ENCODE results near the gene PFDN1.

PFDN1 gene

DNA sequence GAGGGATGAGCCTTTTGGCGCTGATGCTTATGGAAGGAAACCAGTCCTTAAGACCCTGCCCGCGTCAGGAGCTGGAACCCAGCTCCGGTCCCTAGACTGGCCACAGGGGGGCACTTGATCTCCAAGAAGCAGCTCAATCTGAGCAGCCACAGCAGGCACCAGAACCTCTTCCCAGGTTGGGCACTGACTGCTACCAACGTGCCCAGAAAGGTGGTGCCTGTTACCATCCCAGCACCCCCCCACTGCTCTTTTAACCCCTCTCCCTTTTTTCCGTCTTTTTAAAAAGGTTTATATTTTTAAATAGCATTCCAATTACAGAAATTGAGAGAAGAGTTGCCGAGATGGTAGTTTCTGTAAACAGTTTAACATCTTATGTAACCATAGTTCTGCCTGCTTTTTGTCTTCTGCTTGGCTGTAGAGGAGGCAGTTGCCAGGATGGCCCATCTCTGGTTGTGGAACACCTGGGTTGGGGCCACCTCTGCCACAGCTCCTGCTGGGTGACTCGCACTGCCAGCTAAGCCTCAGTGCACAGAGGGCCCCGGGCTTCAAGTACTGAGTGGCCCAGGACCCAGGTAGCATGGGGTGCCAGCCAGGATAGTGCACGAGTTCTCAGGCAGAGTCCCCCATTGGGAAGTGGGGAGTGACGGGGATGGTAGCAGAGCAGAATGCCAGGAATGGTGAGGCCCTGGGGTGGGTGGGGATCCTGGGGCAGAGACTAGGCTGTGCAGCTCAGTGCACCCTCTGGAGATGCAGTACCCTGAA is 62.8 kb downstream of the PFDN1 start:
- no peak overlapping the region for H3K4me2 ChIP-seq (ENCODE audit: low read length)
- no peak overlapping the region for H3K4me3 ChIP-seq (ENCODE audit: low read length)
- no peak overlapping the region for H3K56ac ChIP-seq (ENCODE audit: low read length)
- no peak overlapping the region for H4K8ac ChIP-seq (ENCODE audit: low read depth, low read length)
- H2BK120ac ChIP-seq (ENCODE audit: low read depth, low read length), result no peak overlapping the region
- no peak overlapping the region for H2BK15ac ChIP-seq (replicated peaks; ENCODE audit: low read depth)
- no peaks in the 10 kb centered on the region for H3K27me3 ChIP-seq (ENCODE audit: insufficient read depth, low read length, poor library complexity)
- no peak overlapping the region for H3K27ac ChIP-seq (ENCODE audit: low read depth, low read length)
- no peak overlapping the region for H3K23ac ChIP-seq (ENCODE audit: low read length)
- no peaks in the 10 kb centered on the region for H3K79me2 ChIP-seq (ENCODE audit: control insufficient read depth, insufficient read depth, low read length)
- no peaks in the 10 kb centered on the region for H3K79me1 ChIP-seq (ENCODE audit: low read length)
- no peak overlapping the region for H2BK5ac ChIP-seq (ENCODE audit: low read length)
- H3K36me3 ChIP-seq (ENCODE audit: control insufficient read depth, insufficient read depth, low read length), result no peaks in the 10 kb centered on the region
- no peak overlapping the region for H3K9ac ChIP-seq (ENCODE audit: low read length)
- DNase-seq, result peak; percentile 82
- H3K4me1 ChIP-seq (ENCODE audit: control insufficient read depth, low read depth, low read length), result peaks cover 2% of the 10 kb centered on the region
- H2AK5ac ChIP-seq (ENCODE audit: low read length), result no peak overlapping the region
- H3K18ac ChIP-seq (ENCODE audit: low read length), result no peak overlapping the region
- H4K5ac ChIP-seq (ENCODE audit: low read length), result no peak overlapping the region
- no peak overlapping the region for H3K4ac ChIP-seq (ENCODE audit: low read depth, low read length)
- WGBS (ENCODE audit: extremely low coverage, insufficient coverage, low lambda C conversion rate), result no CpG with 5 or more reads among the region's 11 CpGs

DNA sequence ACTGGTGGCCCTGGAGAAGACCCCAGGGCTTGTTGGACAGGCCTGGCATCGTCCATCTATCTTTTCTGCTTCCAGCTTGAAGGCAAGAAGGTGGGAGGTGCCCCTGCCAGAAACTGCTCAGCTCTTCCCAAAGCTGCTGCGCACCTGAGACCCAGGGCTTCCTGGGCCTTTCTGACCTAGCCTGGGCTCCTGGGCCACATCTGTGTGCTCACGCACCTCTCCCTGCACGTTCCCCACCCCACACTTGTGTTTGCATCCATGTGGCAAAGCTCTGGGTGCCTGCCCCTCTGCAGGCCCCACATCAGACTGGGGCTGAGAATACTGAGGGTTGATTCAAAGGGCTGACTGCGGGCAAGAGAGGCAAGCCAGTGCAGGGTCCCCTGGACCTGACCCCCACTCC is 63.4 kb downstream of the PFDN1 start:
- no peak overlapping the region for H3K27ac ChIP-seq (ENCODE audit: low read depth, low read length)
- DNase-seq, result no peak
- no peak overlapping the region for H3K9ac ChIP-seq (ENCODE audit: low read length)
- WGBS (ENCODE audit: extremely low coverage, insufficient coverage, low lambda C conversion rate), result no CpG with 5 or more reads among the region's 5 CpGs
- H4K5ac ChIP-seq (ENCODE audit: low read length), result no peak overlapping the region
- H3K36me3 ChIP-seq (ENCODE audit: control insufficient read depth, insufficient read depth, low read length), result no peaks in the 10 kb centered on the region
- no peaks in the 10 kb centered on the region for H3K4me1 ChIP-seq (ENCODE audit: control insufficient read depth, low read depth, low read length)
- H2BK120ac ChIP-seq (ENCODE audit: low read depth, low read length), result no peak overlapping the region
- H3K4ac ChIP-seq (ENCODE audit: low read depth, low read length), result no peak overlapping the region
- H3K79me2 ChIP-seq (ENCODE audit: control insufficient read depth, insufficient read depth, low read length), result no peaks in the 10 kb centered on the region
- no peak overlapping the region for H2BK15ac ChIP-seq (replicated peaks; ENCODE audit: low read depth)
- no peak overlapping the region for H2AK5ac ChIP-seq (ENCODE audit: low read length)
- no peak overlapping the region for H3K56ac ChIP-seq (ENCODE audit: low read length)
- H3K79me1 ChIP-seq (ENCODE audit: low read length), result no peaks in the 10 kb centered on the region
- H3K4me3 ChIP-seq (ENCODE audit: low read length), result no peak overlapping the region
- H3K18ac ChIP-seq (ENCODE audit: low read length), result no peak overlapping the region
- no peak overlapping the region for H2BK5ac ChIP-seq (ENCODE audit: low read length)
- no peak overlapping the region for H4K8ac ChIP-seq (ENCODE audit: low read depth, low read length)
- no peak overlapping the region for H3K23ac ChIP-seq (ENCODE audit: low read length)
- no peaks in the 10 kb centered on the region for H3K27me3 ChIP-seq (ENCODE audit: insufficient read depth, low read length, poor library complexity)
- no peak overlapping the region for H3K4me2 ChIP-seq (ENCODE audit: low read length)

DNA sequence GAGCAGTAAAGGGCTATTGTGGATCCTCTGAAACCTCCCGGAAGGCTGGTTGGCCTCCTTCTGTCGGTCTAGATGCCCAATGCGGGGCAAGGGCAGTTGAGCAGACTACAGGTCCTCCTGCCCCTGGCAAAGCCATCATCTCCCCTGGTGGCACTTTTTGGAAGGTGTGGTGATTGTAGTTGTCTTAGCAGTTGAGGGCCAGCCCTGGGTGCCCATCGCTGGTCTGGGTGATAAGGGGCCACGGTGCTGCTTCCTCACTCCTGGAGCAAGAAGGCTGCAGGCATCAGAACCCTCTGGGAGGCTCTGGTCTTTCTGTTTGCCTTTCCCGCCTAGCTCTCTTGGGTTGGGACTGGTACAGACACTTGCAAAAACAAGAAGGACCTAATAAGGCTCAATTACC is 64.1 kb downstream of the PFDN1 start:
- Histone ChIP-seq H2BK120ac (ENCODE audit: low read depth, low read length) (no peak overlapping the region), H3K4me2 (ENCODE audit: low read length) (no peak overlapping the region), H3K27ac (ENCODE audit: low read depth, low read length) (no peak overlapping the region), H3K4me3 (ENCODE audit: low read length) (no peak overlapping the region), H4K8ac (ENCODE audit: low read depth, low read length) (no peak overlapping the region), H3K4ac (ENCODE audit: low read depth, low read length) (no peak overlapping the region), H3K79me1 (ENCODE audit: low read length) (no peaks in the 10 kb centered on the region), H3K79me2 (ENCODE audit: control insufficient read depth, insufficient read depth, low read length) (no peaks in the 10 kb centered on the region), H3K56ac (ENCODE audit: low read length) (no peak overlapping the region), H3K27me3 (ENCODE audit: insufficient read depth, low read length, poor library complexity) (no peaks in the 10 kb centered on the region), H2AK5ac (ENCODE audit: low read length) (no peak overlapping the region), H3K18ac (ENCODE audit: low read length) (no peak overlapping the region), H3K4me1 (ENCODE audit: control insufficient read depth, low read depth, low read length) (no peaks in the 10 kb centered on the region), H2BK15ac (replicated peaks; ENCODE audit: low read depth) (no peak overlapping the region), H3K9ac (ENCODE audit: low read length) (no peak overlapping the region), H3K36me3 (ENCODE audit: control insufficient read depth, insufficient read depth, low read length) (no peaks in the 10 kb centered on the region), H3K23ac (ENCODE audit: low read length) (no peak overlapping the region), H4K5ac (ENCODE audit: low read length) (no peak overlapping the region), H2BK5ac (ENCODE audit: low read length) (no peak overlapping the region)
- no CpG with 5 or more reads among the region's 6 CpGs for WGBS (ENCODE audit: extremely low coverage, insufficient coverage, low lambda C conversion rate)
- DNase-seq, result no peak

DNA sequence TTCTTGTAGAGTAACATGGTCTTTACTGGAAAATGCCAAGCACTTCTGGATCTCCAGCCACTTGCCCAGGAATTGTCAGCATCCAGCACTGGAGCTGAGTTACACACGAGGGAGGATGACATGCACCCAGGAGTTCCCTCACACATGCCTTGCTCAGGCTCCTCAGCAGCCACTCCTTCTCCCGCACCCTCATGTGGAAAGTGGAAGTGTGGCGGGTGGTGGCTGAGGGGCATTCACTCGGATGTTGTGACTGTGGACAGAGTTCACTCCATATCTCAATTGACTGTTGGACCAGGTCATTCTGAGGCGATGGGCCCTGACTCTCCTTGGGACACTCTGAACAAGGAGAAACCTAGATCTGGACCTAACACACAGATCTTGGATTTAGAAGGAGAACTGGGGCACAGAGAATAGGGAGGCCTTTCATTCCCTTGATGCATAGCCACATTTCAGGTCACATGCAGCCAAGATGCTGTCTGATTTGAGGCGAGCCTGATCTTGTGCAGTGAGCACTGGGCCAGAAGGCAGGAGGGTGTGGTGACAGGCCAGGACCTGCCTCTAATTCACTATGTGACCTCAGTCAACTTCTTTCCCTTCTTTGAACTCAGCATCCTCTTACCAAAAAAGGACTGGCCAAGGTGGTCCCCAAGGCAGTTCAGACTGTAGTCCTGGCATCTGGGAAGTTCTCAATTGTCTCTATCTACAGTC is 65.9 kb downstream of the PFDN1 start:
- H4K5ac ChIP-seq (ENCODE audit: low read length), result no peak overlapping the region
- no peaks in the 10 kb centered on the region for H3K79me1 ChIP-seq (ENCODE audit: low read length)
- no peak overlapping the region for H2BK120ac ChIP-seq (ENCODE audit: low read depth, low read length)
- no peak overlapping the region for H3K18ac ChIP-seq (ENCODE audit: low read length)
- no peak overlapping the region for H4K8ac ChIP-seq (ENCODE audit: low read depth, low read length)
- H3K9ac ChIP-seq (ENCODE audit: low read length), result no peak overlapping the region
- WGBS (ENCODE audit: extremely low coverage, insufficient coverage, low lambda C conversion rate), result no CpG with 5 or more reads among the region's 6 CpGs
- no peak overlapping the region for H2AK5ac ChIP-seq (ENCODE audit: low read length)
- H3K79me2 ChIP-seq (ENCODE audit: control insufficient read depth, insufficient read depth, low read length), result no peaks in the 10 kb centered on the region
- DNase-seq, result no peak
- H3K27ac ChIP-seq (ENCODE audit: low read depth, low read length), result no peak overlapping the region
- H3K4ac ChIP-seq (ENCODE audit: low read depth, low read length), result no peak overlapping the region
- no peaks in the 10 kb centered on the region for H3K27me3 ChIP-seq (ENCODE audit: insufficient read depth, low read length, poor library complexity)
- no peak overlapping the region for H3K4me3 ChIP-seq (ENCODE audit: low read length)
- H3K4me2 ChIP-seq (ENCODE audit: low read length), result no peak overlapping the region
- H3K23ac ChIP-seq (ENCODE audit: low read length), result no peak overlapping the region
- no peak overlapping the region for H2BK5ac ChIP-seq (ENCODE audit: low read length)
- H3K4me1 ChIP-seq (ENCODE audit: control insufficient read depth, low read depth, low read length), result no peaks in the 10 kb centered on the region
- no peak overlapping the region for H2BK15ac ChIP-seq (replicated peaks; ENCODE audit: low read depth)
- no peaks in the 10 kb centered on the region for H3K36me3 ChIP-seq (ENCODE audit: control insufficient read depth, insufficient read depth, low read length)
- H3K56ac ChIP-seq (ENCODE audit: low read length), result no peak overlapping the region

DNA sequence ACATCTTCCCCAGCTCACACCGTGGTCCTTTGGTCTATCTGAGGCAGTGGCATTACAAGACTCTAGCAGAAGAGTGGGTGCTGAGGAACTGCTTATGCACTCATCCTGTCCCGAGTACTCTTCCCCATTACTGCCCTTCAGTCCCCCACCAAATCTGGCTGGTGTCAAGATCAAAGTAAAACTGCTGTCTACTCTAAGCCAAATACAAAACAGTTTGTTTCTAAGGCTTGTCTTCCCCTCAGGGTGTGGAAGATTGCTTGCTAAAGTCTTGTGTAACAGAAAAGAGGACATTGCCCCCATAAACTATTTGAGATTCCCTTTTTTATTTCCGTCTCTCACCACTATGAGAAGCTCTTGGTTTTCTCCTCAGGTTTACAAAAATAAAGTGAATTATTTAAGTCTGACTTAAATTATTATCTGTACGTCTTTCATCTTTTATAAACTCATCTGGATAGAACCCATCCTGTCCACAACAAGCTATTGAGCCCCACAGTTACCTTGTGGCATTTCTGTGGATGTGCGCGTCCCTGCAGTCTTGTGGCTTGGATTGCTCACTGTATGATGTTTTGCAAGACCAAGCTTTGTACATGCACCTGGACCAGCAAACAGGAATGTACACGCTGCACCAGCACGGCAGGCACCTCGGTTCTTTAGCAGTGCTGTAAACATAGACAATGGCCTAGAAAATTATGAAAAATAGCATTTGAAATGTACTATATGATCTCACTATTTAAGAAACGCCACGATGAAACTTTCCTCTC is 66.9 kb downstream of the PFDN1 start:
- Histone ChIP-seq H3K9ac (ENCODE audit: low read length) (no peak overlapping the region), H4K8ac (ENCODE audit: low read depth, low read length) (no peak overlapping the region), H3K18ac (ENCODE audit: low read length) (no peak overlapping the region), H3K4ac (ENCODE audit: low read depth, low read length) (no peak overlapping the region), H3K4me2 (ENCODE audit: low read length) (no peak overlapping the region), H2BK15ac (replicated peaks; ENCODE audit: low read depth) (no peak overlapping the region), H3K27me3 (ENCODE audit: insufficient read depth, low read length, poor library complexity) (no peaks in the 10 kb centered on the region), H3K79me1 (ENCODE audit: low read length) (no peaks in the 10 kb centered on the region), H3K23ac (ENCODE audit: low read length) (no peak overlapping the region), H2AK5ac (ENCODE audit: low read length) (no peak overlapping the region), H2BK120ac (ENCODE audit: low read depth, low read length) (no peak overlapping the region), H3K79me2 (ENCODE audit: control insufficient read depth, insufficient read depth, low read length) (no peaks in the 10 kb centered on the region), H2BK5ac (ENCODE audit: low read length) (no peak overlapping the region), H3K56ac (ENCODE audit: low read length) (no peak overlapping the region), H4K5ac (ENCODE audit: low read length) (no peak overlapping the region), H3K27ac (ENCODE audit: low read depth, low read length) (no peak overlapping the region), H3K36me3 (ENCODE audit: control insufficient read depth, insufficient read depth, low read length) (no peaks in the 10 kb centered on the region), H3K4me3 (ENCODE audit: low read length) (no peak overlapping the region), H3K4me1 (ENCODE audit: control insufficient read depth, low read depth, low read length) (no peaks in the 10 kb centered on the region)
- WGBS (ENCODE audit: extremely low coverage, insufficient coverage, low lambda C conversion rate), result no CpG with 5 or more reads among the region's 11 CpGs
- no peak for DNase-seq

Data from mesendoderm (in vitro differentiated cells).